Erythroblast (primary cell): Measurements from ENCODE around the gene HELZ2.

ENCODE experiments used
- GATA1 ChIP-seq: IDR thresholded peaks from 2 replicates; pipeline ENCODE4 v1.6.1; 2011; ENCODE audit warnings: low read depth, mild to moderate bottlenecking, control low read depth, low read length, moderate library complexity
- POLR2A ChIP-seq: IDR thresholded peaks from 2 replicates; pipeline ENCODE4 v1.6.1; 2011; ENCODE audit warnings: mild to moderate bottlenecking, low read length

DNA sequence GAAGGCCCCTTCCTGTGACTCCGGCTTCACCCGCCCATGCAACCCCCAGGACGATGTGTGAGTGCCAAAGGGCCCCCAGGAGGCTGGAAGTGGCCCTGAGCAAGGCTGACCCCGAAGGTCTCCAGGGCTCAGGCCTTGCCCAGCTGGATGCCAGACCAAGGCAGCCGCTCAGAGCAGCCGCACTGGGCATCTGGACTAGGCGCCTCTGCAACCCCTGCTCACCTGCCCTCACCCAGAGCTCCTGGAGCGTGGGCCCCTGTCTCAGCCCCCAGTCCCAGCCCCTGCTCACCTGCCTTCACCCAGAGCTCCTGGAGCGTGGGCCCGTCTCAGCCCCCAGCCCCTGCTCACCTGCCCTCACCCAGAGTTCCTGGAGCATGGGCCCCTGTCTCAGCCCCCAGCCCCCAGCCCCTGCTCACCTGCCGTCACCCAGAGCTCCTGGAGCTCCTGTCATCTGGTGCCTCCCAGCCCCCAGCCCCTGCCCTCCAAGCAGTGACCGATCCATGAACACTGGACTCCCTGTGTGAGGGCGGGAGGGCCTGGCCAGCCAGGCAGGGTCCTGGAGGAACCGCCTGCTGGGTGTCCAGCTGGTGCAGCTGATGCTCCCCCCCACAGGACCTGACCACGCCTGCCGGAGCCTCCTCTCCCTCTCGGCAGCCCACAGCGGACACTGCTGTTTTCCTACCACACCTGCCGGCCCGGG lies 27.6 kb downstream of the HELZ2 start:
- TF ChIP-seq POLR2A, result no peak
- TF ChIP-seq GATA1, result no peak
